ENCODE measurements around the gene KCNK7. TPM values are rescaled to one million over a fixed set of nuclear protein-coding genes. Genes with fewer than 3 reads are reported as not detected.
A peak's percentile ranks its signal among the peaks of the same experiment; 100 is the strongest.
"Not testable (repeated sequence)": the region's sequence is repeated elsewhere in the genome, so short reads cannot be mapped to it uniquely, and the experiment has no call there.

Gene KCNK7
- not detected in 2 replicates for total RNA-seq (2014; rRNA removed; shearing (Covaris generic))

- DNase-seq (ENCODE audit: low read depth), result peak; percentile 36
Measured at GRCh38 chr11:65595543-65596281, at the start of gene KCNK7. Gene KCNK7, minus strand, starts transcription at chr11:65595800. Its CDS starts 28 bp downstream, at chr11:65595772.

GRCh38 chr11:65644837-65645236 lies 49.2 kb upstream of the KCNK7 start:
- DNase-seq (ENCODE audit: low read depth), result no peak

- DNase-seq (ENCODE audit: low read depth), result peak; percentile 45
Measured at GRCh38 chr11:65643971-65644370, 48.4 kb upstream of the KCNK7 start.

- no peak for DNase-seq (ENCODE audit: low read depth)
Measured at GRCh38 chr11:65642014-65642671, 46.5 kb upstream of the KCNK7 start.

- DNase-seq (ENCODE audit: low read depth), result no peak
Measured at GRCh38 chr11:65641297-65642013, 45.9 kb upstream of the KCNK7 start.

- no peak for DNase-seq (ENCODE audit: low read depth)
Measured at GRCh38 chr11:65640483-65641296, 45.1 kb upstream of the KCNK7 start.

- DNase-seq (ENCODE audit: low read depth), result no peak
Measured at GRCh38 chr11:65639623-65640482, 44.3 kb upstream of the KCNK7 start.

GRCh38 chr11:65639228-65639597 lies 43.6 kb upstream of the KCNK7 start:
- not testable (repeated sequence) for DNase-seq (ENCODE audit: low read depth)

- DNase-seq (ENCODE audit: low read depth), result peak; percentile 90
Measured at GRCh38 chr11:65637794-65638419, 42.3 kb upstream of the KCNK7 start, which contains the start of gene SIPA1. Gene SIPA1, plus strand, starts transcription at chr11:65638101. Its CDS starts 2,821 bp downstream, at chr11:65640922.

GRCh38 chr11:65637032-65637557 lies 41.5 kb upstream of the KCNK7 start:
- DNase-seq (ENCODE audit: low read depth), result no peak

- DNase-seq (ENCODE audit: low read depth), result no peak
Measured at GRCh38 chr11:65636108-65637031, 40.8 kb upstream of the KCNK7 start.

- DNase-seq (ENCODE audit: low read depth), result no peak
Measured at GRCh38 chr11:65634905-65635731, 39.5 kb upstream of the KCNK7 start.

GRCh38 chr11:65634440-65634839 lies 38.8 kb upstream of the KCNK7 start:
- DNase-seq (ENCODE audit: low read depth), result no peak

- no peak for DNase-seq (ENCODE audit: low read depth)
Measured at GRCh38 chr11:65634109-65634436, 38.5 kb upstream of the KCNK7 start.

GRCh38 chr11:65633390-65634108 lies 37.9 kb upstream of the KCNK7 start:
- DNase-seq (ENCODE audit: low read depth), result no peak

GRCh38 chr11:65630215-65630614 lies 34.6 kb upstream of the KCNK7 start:
- no peak for DNase-seq (ENCODE audit: low read depth)

- DNase-seq (ENCODE audit: low read depth), result no peak
Measured at GRCh38 chr11:65629579-65629978, 34.0 kb upstream of the KCNK7 start.

Measured in Daoy (cell line).